NCI-H1694 treated with DMSO at 0.1 percent for 48 hours (cell line): ENCODE data around the gene PPP1R10.
"Not testable (repeated sequence)": the region's sequence is repeated elsewhere in the genome, so short reads cannot be mapped to it uniquely, and the experiment has no call there.

Experiments
- DNase-seq: peaks from one replicate; lab custom pipeline; 2025; lab: John Stamatoyannopoulos, UW

Gene PPP1R10

DNA sequence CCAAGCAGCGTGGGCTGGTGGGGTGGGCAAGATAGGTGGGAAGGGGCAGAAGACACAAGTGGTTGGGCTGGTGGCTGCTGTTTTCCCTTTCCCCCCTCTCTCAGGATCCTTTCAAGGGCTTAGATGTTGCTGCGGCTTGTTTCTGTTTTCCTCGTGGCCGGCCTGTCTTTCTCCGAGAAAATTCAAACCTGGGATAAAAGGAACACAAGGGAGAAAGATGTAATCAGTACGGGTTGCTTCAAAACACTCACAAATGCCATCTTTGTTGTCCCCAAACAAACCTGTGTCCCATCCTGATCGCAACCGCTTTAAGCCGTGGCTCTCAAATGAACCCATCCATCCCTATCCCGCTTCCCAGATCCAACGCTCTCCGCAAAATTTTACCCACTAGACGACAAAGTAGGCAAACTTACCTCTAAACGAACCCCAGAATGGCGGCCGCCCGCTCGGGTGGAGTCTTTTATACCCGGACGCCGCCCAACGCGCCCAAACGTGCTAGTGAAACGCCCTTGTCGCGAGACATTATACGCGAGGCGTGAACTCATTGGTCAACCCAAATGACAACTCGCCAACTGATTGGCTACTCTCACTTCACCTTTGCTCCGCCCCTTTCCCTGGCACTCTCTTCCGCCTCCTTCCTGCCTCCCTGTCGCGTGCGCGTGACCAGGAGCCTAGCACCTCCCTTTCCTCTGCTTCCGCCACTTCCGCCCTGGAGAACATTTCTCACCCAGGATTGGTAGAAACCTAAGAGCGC, at the start of gene PPP1R10:
TSS of gene PPP1R10 (minus strand) at position 433 of the 754 bp plus-strand sequence. CDS start 7,299 bp downstream, outside the sequence.
- DNase-seq, result peak; percentile 98

DNA sequence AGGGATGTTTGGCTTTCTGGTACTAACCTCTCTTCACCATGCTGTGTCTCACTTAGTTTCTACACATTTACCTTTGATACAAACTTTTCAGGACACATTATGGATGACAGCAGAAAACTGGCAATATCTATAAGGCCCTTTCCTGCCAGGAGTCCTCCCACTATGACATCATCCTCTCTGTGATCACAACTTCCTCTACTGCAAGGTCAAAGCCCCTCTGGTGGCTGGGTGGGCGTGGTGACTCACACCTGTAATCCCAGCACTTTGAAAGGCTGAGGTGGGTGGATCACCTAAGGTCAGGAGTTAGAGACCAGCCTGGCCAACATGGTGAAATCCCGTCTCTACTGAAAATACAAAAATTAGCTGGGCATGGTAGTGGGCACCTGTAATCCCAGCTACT, 49.3 kb upstream of the PPP1R10 start:
- not testable (repeated sequence) for DNase-seq

DNA sequence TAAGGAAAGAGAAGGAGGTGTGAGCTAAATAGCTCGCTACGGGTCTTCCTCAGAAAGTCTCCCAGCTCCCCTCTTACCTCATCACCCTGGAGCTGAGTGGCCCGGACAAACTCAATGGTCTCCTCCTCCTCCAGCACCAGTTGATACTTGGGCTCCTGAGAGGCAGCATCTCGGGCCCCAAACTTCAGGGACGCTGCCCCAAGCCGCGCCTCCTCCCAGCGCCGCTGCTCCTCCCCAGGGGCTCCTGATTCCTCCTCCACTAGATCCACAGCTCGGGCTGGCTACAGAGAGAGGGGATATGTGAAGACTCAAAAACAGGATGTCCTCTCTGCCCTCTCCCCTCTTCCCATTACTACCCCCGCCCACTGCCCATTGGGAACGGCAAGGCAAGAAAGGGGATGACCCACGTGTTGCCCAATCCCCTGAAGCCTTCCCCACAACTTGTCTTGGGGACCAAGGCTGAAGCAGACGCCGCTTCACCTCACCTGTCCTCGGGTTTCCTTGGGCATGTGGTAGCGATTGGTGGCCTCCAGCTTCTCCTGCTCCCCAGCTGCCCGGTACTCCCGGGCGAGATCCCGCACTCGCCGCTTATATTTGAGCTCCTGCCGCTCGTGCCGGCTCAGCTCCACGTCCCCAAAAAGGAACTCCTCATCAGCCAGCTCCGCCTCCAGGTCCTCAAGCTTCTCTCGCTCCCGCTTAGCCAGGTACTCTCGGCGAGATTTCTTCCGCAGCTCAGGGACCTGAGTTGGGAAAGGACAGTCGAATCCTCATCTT, 48.1 kb upstream of the PPP1R10 start:
- DNase-seq, result no peak

DNA sequence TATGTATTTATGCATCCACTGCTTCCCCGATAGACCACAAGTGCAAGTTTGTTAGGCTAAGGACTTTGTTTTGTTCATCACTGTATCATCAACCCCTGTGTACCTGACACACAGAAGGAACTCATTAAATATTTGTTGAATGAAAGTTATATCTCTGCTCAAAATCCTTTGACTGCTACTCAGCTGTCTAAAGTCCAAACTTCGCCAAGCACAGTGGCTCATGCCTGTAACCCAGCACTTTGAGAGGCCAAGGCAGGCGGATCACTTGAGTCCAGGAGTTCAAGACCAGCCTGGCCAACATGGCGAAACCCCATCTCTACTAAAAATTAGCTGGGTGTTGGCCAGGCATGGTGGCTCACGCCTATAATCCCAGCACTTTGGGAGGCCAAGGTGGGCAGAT, 40.9 kb upstream of the PPP1R10 start:
- not testable (repeated sequence) for DNase-seq

DNA sequence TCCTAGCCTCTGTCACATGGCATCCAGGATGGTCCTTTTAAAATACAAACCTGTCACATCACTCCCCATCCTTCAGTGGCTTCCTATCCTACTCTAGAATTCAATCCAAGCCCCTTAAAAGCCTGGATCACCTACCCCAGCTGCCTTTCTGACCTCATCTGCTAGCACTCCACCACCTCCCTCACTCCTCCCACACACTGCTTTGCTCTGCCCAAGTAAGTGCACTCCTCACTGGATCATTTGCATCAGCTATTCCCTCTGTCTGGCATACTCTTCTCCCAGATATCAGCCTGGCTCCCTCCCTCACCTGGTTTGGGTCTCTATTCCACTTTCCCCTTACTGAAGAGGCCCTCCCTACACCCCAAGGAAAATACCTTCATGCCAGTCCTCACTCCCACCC, 40.4 kb upstream of the PPP1R10 start:
- no peak for DNase-seq

DNA sequence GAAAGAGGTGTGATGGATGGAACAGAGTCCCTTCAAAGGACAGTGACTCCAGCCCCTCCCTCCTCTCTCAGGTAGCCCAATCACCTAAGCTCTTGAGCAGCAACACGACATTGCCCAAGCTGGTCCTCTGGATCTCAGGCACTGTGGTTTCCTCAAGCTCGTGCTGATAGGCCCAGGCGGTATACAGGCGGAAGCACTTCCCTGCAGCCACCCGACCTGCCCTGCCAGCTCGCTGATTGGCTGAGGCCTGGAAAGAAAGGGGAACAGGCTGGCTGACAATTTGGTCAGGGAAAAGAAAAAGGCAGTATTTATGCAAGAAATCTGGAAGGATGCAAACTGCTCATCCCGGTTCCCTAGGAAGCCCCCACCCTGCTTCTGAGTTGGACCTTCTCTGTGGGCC, 39.5 kb upstream of the PPP1R10 start:
- no peak for DNase-seq

DNA sequence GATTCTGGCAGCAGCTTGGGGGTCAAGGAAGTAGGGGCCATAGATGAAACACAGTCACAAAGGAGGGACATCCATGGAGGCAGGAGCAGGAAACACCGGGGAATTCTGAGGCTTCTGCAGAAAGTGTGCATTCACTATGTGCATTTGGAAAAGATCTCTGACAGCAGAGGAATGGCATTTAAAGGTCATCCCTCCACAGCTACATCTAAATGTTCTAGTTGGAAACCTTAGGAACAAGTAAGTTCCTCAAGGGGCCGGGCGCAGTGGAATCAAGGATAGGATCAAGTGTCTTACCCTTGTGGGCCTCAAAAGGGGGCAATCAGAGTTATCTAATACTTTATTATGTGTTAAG, 38.7 kb upstream of the PPP1R10 start:
- DNase-seq, result no peak

DNA sequence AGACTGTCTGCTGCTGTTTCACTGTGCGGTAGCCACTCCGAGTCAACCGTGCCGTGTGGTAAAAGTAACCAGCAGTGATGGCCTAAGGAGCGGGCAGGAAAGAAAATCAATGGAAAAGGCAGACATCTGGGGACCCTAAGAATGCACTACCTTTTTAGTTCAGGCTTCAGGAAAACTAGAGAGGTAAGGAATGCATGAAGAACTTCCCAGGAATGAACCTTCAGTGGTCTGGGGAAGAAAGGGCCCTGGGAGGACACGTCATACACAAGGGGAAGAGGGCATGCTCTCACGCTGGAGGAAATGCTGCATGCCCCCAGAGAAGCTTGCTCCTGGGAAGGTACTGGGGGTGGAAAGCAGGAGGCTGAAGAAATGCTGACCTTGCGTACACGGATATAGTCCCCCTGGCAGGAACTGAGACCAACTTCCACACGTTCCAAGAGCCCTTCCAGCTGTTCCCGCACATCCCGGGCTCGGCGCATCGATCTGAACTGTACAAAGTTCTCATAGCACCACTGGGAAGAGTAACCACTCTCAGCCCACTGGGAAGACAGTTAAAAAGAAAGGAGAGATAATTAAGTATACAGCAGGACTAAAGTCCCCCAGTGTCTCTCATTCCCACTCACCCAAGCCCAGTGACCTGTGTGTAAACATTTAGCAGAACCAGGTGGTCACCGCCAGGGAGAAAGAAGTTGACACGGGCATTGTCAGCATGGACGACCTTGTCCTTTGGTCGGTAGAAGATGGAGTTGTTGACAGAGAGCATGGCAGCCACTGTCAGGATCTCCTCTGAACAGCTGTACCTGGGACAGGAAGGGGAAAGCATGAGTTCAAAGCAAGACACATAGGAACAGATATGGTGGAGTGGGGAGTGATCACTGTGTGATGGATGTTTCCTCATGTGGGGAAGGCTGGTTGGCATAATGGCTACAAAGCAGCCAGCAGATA, 38.0 kb upstream of the PPP1R10 start:
- no peak for DNase-seq

DNA sequence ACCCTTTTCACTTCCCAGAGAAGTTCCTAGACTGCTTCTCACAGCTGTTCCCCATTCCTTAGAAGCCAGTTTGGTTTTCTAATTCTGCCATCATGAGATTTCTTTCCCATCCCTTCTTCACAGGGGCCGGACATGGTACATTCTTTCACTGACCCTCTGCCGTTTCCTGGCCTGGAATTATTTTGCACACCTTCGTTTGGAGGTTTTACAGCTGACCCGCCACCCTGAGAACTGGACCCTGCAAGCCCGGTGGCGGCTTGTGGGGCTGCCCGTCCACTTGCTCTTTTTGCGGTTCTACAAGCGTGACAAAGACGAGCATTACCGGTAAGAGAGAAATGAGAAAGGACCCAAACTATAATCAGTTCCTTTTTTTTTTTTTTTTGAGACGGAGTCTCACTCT, 34.1 kb upstream of the PPP1R10 start:
- no peak for DNase-seq

DNA sequence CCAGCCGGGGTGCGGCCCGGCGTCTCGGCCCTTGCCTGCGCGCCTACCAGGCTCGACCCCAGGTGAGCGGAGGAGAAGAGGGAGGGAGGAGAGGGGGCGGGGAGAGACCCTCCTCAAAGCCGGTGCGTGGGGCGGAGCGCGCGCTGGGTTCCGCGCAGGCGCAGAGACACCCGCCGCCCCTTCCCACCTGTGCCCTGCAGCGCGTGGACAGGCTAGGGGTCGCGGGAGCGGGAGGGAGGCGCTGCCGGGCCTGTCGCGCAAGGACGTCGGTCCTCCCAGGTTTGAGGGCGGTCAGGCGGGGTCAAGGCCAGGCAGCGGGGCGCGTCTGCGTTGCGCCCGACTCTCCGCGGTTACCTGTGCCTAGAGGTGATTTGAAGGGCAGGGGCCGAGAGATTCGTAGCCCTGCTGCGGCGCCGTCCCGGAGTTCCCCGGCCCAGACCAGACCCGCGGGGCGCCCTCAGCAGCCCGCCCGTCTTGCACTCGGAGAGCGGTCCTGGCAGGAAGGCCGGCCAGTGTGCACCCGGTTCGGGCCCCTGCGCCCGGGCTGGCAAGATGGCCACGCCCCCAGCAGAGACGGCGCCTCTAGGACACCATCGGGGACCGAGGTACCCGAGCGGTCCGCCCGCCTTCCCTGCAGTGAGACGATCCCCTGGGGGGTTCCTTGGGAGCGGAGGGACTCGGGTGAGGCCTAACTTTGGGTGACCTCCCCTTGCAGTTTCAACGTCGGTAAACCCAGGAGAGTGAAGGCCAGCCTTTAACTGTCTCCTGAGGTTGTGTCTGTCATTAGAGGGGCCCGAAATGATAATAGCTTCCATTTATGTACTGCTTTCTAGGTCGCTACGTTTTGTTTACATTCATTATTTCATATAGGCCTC, 30.4 kb upstream of the PPP1R10 start:
- peak; percentile 66 for DNase-seq

DNA sequence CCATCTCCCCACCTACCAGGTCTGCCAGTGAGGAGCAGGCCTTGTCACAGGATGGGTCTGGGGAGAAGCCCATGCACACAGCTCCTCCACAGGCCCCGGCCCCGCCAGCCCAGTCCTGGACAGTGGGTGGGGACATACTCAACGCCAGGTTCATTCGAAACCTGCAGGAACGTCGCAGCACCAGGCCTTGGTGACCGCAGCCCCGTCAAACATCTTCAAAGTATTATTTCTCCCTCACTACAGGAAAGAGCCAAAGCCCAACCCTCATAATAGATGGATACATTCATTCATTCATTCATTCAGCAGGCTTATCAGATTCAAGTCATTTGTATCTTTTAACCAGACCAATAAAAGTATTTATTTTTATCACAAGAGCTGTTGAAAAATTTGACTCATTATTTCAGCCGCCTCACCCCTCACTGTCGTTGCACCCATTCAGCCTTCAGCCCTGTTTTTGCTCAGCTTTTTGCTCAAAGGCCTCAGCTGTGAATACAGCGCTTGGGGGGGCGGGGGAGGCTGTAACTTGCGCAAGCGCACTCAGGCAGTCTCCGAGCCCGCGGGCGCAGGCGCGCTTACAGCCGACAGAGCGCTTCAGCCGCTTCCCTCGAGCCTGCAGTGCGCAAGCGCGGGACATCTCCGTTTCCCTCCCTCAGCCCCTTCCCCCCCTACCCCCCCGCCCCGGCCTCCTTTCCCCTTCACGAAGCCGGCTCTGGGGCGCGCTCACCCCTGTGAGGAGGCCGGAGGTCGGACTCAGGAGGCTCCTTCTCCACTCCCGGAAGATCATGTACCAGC, 29.6 kb upstream of the PPP1R10 start, which contains the start of gene C6orf136:
TSS of gene C6orf136 (plus strand) at position 684 of the 792 bp plus-strand sequence. CDS start at position 783, 99 bp downstream.
- peak; percentile 66 for DNase-seq

DNA sequence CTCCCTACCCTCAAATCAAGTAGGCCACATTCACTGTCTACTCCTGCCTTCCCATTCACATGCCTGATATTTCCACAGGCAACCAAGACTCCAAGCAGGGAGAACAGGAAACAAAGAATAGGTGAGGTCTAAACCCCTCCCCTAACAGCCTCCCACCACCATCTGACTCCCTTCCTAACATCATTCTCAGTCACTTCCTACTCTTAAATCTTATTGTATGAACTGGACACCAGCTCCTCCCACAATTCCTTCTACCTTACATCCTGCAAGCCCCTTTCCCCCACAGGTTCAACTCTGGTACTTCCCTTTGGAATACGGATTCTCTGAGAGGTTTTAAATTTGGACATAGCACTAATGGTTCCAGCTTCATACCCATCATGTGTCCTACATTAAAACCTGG, 28.9 kb upstream of the PPP1R10 start:
- DNase-seq, result no peak

DNA sequence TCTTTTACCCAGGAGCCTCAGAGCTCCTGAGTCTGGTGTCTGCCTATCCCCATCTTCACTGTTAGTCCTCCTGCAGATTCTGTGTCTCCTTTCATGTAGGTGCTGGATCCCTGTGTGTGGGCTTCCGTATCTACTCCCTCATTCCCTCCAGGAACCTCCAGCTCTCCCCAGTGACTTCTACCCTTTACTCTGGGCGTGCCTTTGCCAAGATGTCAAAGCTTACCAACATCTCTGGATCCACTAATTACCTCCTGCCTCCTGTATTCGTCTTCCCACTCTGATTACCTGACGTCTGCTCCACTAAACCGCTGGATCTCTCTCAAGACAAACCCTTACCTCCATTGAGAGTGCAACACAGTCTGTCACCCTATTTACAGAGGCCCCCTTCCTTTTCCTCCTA, 27.7 kb upstream of the PPP1R10 start:
- DNase-seq, result no peak

DNA sequence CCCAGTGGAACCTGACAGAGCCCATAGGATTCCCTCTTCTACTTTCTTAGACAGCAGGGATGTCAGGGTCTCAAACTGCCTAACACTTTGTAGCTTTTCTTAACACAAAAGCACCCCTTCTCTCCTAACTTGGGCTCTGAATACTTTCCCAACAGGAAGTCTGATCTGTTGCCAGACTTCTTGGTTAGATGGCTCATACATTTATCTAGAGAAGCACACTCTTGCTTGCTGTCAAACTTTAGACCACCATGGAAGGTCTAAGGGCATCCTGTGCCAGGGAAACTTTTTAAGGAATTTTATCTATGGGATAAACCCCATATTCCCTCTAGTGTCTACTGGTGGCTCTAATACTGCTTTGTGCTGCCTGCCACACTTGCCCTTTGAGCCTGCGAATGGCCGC, 26.6 kb upstream of the PPP1R10 start:
- no peak for DNase-seq

DNA sequence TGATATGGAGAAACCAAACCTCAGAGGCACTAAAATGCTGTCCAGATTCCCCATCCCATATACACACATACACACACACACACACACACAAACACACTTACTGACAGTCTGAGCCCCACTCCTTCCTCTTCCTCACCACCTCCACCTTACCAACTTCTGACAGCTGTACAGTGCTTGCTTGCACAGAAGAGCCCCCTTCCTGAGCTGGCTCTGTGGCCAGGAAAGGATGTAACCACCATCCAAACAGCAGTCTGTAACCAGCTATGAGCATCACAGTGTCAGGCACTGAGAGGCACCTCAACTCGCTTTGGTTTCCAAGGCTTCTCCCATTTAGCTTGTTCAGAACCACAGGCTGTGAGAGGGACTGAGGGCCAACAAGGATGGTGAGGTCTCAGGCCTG, 24.0 kb upstream of the PPP1R10 start:
- DNase-seq, result no peak

DNA sequence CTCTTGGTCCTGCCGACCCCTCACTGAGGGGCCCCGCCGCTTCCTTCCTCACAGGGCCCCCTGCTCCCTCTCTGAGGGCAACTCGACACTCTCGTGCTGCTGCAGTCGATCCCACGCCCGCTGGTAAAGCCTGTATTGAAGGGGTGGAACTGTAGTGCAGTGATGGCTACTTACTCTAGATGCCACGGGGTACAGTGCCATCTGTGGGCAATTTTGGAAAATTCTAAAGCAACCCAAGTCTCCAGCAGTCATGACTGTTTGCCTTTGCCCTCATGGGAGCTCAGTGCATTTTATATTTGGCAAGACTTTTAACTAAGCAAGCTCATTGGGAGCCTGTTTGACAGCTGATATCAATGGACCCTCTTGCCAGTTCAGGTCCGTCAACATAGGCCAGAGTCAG, 23.4 kb upstream of the PPP1R10 start:
- no peak for DNase-seq

DNA sequence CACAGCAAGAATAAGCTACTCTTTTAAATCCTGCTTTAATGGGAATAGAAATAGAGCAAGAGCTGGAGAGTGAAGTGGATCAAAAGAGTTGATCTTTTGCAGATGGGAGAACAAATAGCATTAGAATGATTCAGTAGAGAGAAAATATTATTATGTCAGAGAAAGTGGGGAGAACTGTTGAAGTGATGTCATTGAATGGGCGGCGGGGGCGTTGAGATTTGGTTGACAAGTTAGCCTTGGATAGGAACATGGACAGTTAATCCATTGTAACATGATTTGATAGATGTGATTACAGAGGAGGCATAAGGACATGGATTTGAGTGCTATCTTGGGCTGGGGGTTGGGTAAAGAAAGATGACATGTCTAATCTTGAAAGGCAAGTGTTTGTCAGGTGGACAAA, 18.8 kb upstream of the PPP1R10 start:
- DNase-seq, result no peak

DNA sequence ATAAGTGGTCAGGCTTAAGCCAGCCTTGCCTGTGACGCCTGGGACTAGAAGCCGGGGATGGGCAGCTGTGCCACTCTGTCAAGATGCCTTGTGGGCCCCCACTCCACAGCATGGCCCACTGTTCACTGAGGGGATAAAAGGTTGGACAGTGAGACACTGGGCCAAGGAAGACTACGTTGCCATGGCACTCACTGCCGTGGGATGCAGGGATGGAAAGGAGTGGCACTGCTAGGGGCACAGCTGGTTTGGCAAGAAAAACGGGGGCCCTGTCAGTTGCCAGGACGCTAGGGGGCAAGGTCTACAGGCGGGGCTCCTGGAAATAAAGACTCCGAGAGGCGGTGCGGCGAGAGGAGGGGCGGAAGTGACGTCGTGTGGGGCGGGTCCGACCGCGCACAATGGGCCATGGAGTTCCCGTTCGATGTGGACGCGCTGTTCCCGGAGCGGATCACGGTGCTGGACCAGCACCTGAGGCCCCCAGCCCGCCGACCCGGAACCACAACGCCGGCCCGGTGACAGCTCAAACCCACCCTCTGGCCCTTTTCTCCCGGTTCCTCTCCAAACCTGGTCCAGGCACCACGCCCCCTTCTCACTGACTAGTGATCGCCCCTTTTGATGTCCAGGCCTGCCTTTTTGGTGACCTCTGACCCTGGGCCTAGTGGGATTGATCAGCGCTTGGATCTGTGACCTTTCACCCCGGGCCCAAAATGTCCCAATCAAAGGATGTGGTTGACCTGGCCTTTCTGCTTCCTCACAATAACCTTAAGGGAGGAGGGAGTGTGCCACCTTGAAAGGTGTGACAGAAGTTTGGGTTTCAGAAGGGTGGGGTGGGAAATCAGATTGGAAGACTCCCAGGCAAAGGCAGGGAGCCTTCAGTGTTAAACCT, 9.7 kb upstream of the PPP1R10 start, which contains the start of gene ATAT1:
TSS of gene ATAT1 (plus strand) at position 391 of the 883 bp plus-strand sequence.
- DNase-seq, result peak; percentile 36

DNA sequence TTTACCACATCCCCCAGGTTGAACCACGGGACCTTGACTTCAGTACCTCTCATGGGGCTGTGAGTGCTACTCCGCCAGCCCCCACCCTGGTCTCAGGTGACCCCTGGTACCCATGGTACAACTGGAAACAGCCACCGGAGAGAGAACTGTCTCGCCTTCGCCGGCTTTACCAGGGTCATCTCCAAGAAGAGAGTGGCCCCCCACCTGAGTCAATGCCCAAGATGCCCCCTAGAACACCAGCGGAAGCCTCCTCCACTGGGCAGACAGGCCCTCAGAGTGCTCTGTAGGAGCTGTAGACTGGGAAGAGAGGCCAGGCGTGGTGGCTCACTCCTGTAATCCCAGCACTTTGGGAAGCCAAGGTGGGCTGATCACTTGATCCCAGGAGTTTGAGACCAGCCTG, 8.5 kb upstream of the PPP1R10 start:
- DNase-seq, result no peak
